HCT116 (cell line): ENCODE measurements around the gene CAND2.

ENCODE experiments used
- ATF3 ChIP-seq: IDR thresholded peaks from 2 replicates; pipeline ENCODE4 v1.6.1; 2012
- EGR1 ChIP-seq: IDR thresholded peaks from 2 replicates; pipeline ENCODE4 v1.6.1; 2012; ENCODE audit warnings: low read depth
- ELF1 ChIP-seq: IDR thresholded peaks from 2 replicates; pipeline ENCODE4 v1.6.1; 2012; ENCODE audit warnings: low read depth, borderline replicate concordance
- EZH2phosphoT487 ChIP-seq: fragments of 200-600 bp; IDR thresholded peaks from 2 replicates; pipeline ENCODE4 v1.6.1; 2018; ENCODE audit warnings: antibody characterized with exemption, borderline replicate concordance
- JUND ChIP-seq: IDR thresholded peaks from 2 replicates; pipeline ENCODE4 v1.6.1; 2012
- POLR2A ChIP-seq: IDR thresholded peaks from 2 replicates; pipeline ENCODE4 v1.7.0; 2011; ENCODE audit warnings: borderline replicate concordance; ENCODE audit not compliant: insufficient read depth, insufficient read length; ENCODE audit errors: extremely low read depth
- POLR2AphosphoS5 ChIP-seq: IDR thresholded peaks from 2 replicates; pipeline ENCODE4 v1.6.1; 2011; ENCODE audit warnings: mild to moderate bottlenecking, low read depth, low read length, moderate library complexity
- SIN3A ChIP-seq: IDR thresholded peaks from 2 replicates; pipeline ENCODE4 v1.6.1; 2012; ENCODE audit warnings: low read depth
- SRF ChIP-seq: IDR thresholded peaks from 2 replicates; pipeline ENCODE4 v1.6.1; 2012; ENCODE audit warnings: low read depth
- TCF7L2 ChIP-seq: IDR thresholded peaks from 2 replicates; pipeline ENCODE4 v1.7.0; 2011; ENCODE audit warnings: borderline replicate concordance, inconsistent platforms; ENCODE audit not compliant: insufficient read depth, insufficient read length; ENCODE audit errors: extremely low read depth
- TF ChIP-seq, protein P1 (sequence below), 3 experiments: fragments of 200-600 bp in 1 of 3; sonication (generic) in 1 of 3; IDR thresholded peaks in 2 of 3; conservative IDR thresholded peaks in 1 of 3; 2 replicates each; pipeline ENCODE4 v1.5.1; 2012 to 2017; ENCODE audit warnings: low read depth in 2 of 3, low read length in 2 of 3, antibody characterized with exemption in 1 of 3, borderline replicate concordance in 1 of 3, control low read depth in 1 of 3, mild to moderate bottlenecking in 1 of 3, mixed read lengths in 1 of 3, mixed run types in 1 of 3, moderate library complexity in 1 of 3; ENCODE audit not compliant: insufficient read depth in 1 of 3

DNA sequence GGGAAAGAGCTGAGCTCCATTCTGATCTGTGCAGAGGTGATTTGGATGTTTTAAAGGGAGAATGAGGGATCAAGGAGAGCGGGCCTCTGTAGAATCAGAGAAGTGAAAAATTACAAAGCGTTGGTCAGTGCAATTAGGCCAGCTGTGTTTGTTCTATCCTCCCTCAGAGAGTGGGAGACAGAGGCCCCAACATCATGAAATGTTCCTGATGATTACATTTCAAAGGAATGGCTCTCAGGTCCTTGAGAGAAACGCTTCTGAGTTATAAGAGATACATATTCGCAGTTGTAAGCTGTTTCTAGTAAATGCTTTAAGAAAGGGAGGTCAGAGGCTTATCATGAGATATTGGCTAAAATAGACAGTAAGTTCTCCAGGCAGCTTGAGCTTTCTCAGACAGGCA, 15.7 kb upstream of the CAND2 start:
- TF ChIP-seq, protein P1, sequence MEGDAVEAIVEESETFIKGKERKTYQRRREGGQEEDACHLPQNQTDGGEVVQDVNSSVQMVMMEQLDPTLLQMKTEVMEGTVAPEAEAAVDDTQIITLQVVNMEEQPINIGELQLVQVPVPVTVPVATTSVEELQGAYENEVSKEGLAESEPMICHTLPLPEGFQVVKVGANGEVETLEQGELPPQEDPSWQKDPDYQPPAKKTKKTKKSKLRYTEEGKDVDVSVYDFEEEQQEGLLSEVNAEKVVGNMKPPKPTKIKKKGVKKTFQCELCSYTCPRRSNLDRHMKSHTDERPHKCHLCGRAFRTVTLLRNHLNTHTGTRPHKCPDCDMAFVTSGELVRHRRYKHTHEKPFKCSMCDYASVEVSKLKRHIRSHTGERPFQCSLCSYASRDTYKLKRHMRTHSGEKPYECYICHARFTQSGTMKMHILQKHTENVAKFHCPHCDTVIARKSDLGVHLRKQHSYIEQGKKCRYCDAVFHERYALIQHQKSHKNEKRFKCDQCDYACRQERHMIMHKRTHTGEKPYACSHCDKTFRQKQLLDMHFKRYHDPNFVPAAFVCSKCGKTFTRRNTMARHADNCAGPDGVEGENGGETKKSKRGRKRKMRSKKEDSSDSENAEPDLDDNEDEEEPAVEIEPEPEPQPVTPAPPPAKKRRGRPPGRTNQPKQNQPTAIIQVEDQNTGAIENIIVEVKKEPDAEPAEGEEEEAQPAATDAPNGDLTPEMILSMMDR (IDR thresholded peaks at IDR 0.05 in 2 of 3, conservative IDR thresholded peaks at IDR 0.05 in 1 of 3; ENCODE audit: borderline replicate concordance in 1 of 3, insufficient read depth in 1 of 3, low read depth in 2 of 3, low read length in 2 of 3): no peak
- no peak for TF ChIP-seq ATF3
- TF ChIP-seq TCF7L2: no peak
- no peak for TF ChIP-seq POLR2A
- no peak for TF ChIP-seq EZH2phosphoT487
- no peak for TF ChIP-seq SRF
- no peak for TF ChIP-seq POLR2AphosphoS5
- TF ChIP-seq JUND: no peak
- no peak for TF ChIP-seq SIN3A
- TF ChIP-seq EGR1: no peak
- TF ChIP-seq ELF1: no peak
